ENCODE data around the gene MME. TPM values are rescaled to one million over a fixed set of nuclear protein-coding genes. Genes with fewer than 3 reads are reported as not detected.

The MME gene
- total RNA-seq, 1 donor from 2014 or later, result 3.6 TPM

- intact Hi-C loops (cut with DNase I), result no loop called here
- DNase-seq (ENCODE audit: low spot score), result no peak
Observed at GRCh38 chr3:155219106-155219505, 139.0 kb downstream of the MME start.

DNA sequence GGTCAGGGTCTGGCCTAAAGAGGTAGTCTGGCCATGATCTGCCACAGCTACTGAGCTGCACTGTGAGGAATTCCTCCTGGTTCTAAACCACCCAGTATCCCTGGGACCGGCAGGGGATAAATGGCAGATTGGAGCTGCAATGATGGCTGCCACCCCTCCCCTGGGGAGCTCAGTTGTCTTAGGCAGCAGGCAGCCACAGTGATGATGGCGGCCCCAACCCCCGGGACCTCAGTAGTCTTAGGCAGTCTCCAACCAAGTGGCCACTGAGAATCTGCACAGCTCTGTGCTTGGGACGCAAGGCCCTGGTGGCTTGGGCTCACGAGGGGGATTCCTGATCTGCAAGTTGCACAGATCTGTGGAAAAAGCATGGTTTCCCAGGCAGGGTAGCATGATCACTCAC lies 145.3 kb downstream of the MME start:
- no peak for DNase-seq (ENCODE audit: low spot score)
- intact Hi-C loops (cut with DNase I), result no loop called here

DNA sequence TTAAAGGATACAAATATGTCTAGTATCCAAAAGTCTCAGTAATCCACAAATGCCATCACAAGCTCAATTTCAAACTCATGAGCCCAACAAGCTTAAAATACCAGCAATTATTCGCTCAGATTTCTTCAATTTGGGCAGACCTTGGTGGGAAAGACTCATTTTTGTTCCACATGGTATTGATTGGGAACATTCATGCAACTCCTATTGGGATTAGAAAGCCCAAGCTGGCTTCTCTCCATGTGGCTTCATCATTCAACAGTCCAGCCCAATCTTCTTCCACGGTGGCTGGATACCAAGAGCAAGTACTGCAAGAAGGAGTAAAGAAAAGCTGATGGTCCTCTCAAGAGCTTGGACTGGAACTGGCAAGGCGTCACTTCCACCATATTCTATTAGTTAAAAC lies 147.0 kb downstream of the MME start:
- no peak for DNase-seq (ENCODE audit: low spot score)
- intact Hi-C loops (cut with DNase I), result no loop called here

- DNase-seq (ENCODE audit: low spot score), result no peak
- intact Hi-C loops (cut with DNase I), result no loop called here
Observed at GRCh38 chr3:155228676-155229075, 148.6 kb downstream of the MME start.

GRCh38 chr3:155229086-155229485 lies 149.0 kb downstream of the MME start:
- DNase-seq (ENCODE audit: low spot score), result no peak
- intact Hi-C loops (cut with DNase I), result no loop called here

GRCh38 chr3:155230382-155230781 lies 150.3 kb downstream of the MME start:
- intact Hi-C loops (cut with DNase I), result loop anchor here (5.0 kb wide), 1 partner anchor 328 kb away; no protein-coding TSS in a partner anchor

DNA sequence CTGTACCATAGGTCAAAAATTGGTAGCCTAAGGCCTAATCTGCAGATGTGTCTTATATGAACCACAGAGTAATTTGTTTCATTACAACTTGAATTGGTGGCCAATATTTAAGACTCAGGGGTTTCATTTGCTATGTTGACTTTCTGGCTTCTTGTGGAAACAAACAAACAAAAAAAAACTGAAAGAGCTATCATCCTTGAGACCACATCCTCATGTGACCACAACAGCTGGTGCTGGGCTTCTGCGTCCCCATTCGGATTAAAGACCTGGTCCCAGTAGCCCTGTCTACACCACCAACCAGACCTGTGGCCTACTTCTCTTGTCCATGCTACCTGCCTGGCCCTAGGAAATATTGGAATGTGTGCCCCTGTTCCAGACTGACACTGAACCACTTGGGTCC lies 151.7 kb downstream of the MME start:
- intact Hi-C loops (cut with DNase I), result loop anchor here (2.0 to 5.0 kb wide), 2 partner anchors 85 to 329 kb away; no protein-coding TSS in a partner anchor
- no peak for DNase-seq (ENCODE audit: low spot score)

More at GRCh38 chr3:155230382-155230781, 150.3 kb downstream of the MME start:
- no peak for DNase-seq (ENCODE audit: low spot score)

DNA sequence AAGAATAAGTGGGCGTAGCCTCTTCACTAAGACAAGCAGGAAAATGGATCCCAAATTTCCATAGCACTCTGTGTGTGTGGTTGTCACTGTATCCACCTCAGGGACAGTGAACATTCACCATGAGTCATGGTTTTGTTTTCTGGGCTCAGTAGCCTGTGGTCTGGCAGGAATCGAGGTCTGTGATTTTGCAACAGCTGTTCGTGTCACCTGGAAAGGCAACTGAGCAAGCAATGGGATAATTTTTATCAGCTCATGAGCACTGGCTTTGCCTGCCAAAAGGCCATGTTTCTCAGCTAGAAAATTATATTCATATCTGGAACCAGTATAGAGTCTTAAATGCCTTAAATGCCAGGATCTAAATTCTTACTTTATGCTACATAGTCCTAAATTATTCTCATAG lies 152.5 kb downstream of the MME start:
- peak; percentile 78 for DNase-seq (ENCODE audit: low spot score)
- intact Hi-C loops (cut with DNase I), result loop anchor here (2.0 to 5.0 kb wide), 2 partner anchors 84 to 330 kb away; no protein-coding TSS in a partner anchor

DNA sequence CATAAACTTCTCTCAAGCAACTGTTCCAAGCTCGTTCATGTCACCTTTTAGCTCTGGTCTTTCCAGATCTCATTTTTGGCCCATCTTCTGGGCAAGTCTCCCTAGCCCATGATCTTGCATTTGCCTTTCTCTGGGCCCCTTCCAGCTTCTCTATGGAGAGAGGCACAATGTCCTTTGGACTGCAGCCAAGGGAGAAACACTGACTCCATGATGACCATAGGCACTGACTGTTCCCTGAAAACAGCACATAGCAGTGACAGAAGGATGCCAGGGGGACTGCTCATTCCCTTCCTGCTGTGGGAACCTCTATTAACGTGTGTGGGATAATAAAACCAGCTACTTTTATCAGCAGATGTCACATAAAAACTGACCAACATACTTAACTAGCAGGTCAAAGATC lies 153.1 kb downstream of the MME start:
- intact Hi-C loops (cut with DNase I), result loop anchor here (2.0 to 5.0 kb wide), 2 partner anchors 84 to 331 kb away; no protein-coding TSS in a partner anchor
- peak; percentile 75 for DNase-seq (ENCODE audit: low spot score)

Other genes starting within 250 kb of the MME start
- 4.8 TPM for gene STRIT1, start 213.4 kb downstream of the MME start, total RNA-seq